Stimulated activated CD4-positive, alpha-beta T cell treated with anti-CD3 and anti-CD28 coated beads, Interleukin-4, amount 100 ng/mL, for 48 hours (primary cell): Measurements from ENCODE around the gene SMURF1.

Experiments
- DNase-seq, 2 donors: peaks; one replicate each; pipeline ENCODE4 v3.0.0-alpha.2; 2020; ENCODE audit warnings: low read depth in 2 of 2

SMURF1 gene

GRCh38 chr7:99141841-99142726 lies 1.8 kb downstream of the SMURF1 start:
- peak; percentile 59 to 75 for DNase-seq

GRCh38 chr7:99141334-99141733 lies 2.6 kb downstream of the SMURF1 start:
- no peak for DNase-seq

- DNase-seq, result no peak
Measured at GRCh38 chr7:99140813-99141212, 3.1 kb downstream of the SMURF1 start.

GRCh38 chr7:99139036-99139435 lies 4.9 kb downstream of the SMURF1 start:
- DNase-seq, result no peak

- DNase-seq, result no peak
Measured at GRCh38 chr7:99137411-99138180, 6.3 kb downstream of the SMURF1 start.

- no peak for DNase-seq
Measured at GRCh38 chr7:99135938-99136337, 8.0 kb downstream of the SMURF1 start.

- no peak for DNase-seq
Measured at GRCh38 chr7:99133766-99134564, 9.9 kb downstream of the SMURF1 start.

GRCh38 chr7:99132595-99133321 lies 11.2 kb downstream of the SMURF1 start:
- no peak for DNase-seq

GRCh38 chr7:99131290-99131689 lies 12.6 kb downstream of the SMURF1 start:
- DNase-seq, result no peak

- DNase-seq, result no peak
Measured at GRCh38 chr7:99129536-99129935, 14.4 kb downstream of the SMURF1 start.

- DNase-seq, result no peak
Measured at GRCh38 chr7:99129001-99129400, 14.9 kb downstream of the SMURF1 start.

GRCh38 chr7:99128076-99128950 lies 15.6 kb downstream of the SMURF1 start:
- DNase-seq, result no peak

GRCh38 chr7:99127636-99128035 lies 16.3 kb downstream of the SMURF1 start:
- no peak for DNase-seq

- no peak for DNase-seq
Measured at GRCh38 chr7:99126921-99127553, 16.9 kb downstream of the SMURF1 start.

GRCh38 chr7:99125505-99125865 lies 18.4 kb downstream of the SMURF1 start:
- no peak for DNase-seq

- DNase-seq, result no peak
Measured at GRCh38 chr7:99124751-99125504, 19.0 kb downstream of the SMURF1 start.

GRCh38 chr7:99124236-99124635 lies 19.7 kb downstream of the SMURF1 start:
- DNase-seq, result no peak

GRCh38 chr7:99123571-99124033 lies 20.3 kb downstream of the SMURF1 start:
- DNase-seq, result no peak

GRCh38 chr7:99122762-99123161 lies 21.1 kb downstream of the SMURF1 start:
- no peak for DNase-seq
